GM10847 (cell line): ENCODE results near the gene TBC1D21.

ENCODE experiments used
- POLR2A ChIP-seq: IDR thresholded peaks from 2 replicates; pipeline ENCODE4 v1.6.1; 2011; ENCODE audit not compliant: insufficient read length; ENCODE audit errors: extremely low read depth

TBC1D21 gene

GRCh38 chr15:73892446-73893226 is 19.3 kb downstream of the TBC1D21 start:
- no peak for TF ChIP-seq POLR2A

GRCh38 chr15:73894133-73894814 is 20.9 kb downstream of the TBC1D21 start:
- TF ChIP-seq POLR2A: no peak

GRCh38 chr15:73897441-73898261 is 24.3 kb downstream of the TBC1D21 start:
- TF ChIP-seq POLR2A: no peak

GRCh38 chr15:73899197-73900094 is 26.1 kb downstream of the TBC1D21 start:
- no peak for TF ChIP-seq POLR2A

- no peak for TF ChIP-seq POLR2A
Measured at GRCh38 chr15:73900095-73900712, 26.8 kb downstream of the TBC1D21 start.

GRCh38 chr15:73901126-73901810 is 27.9 kb downstream of the TBC1D21 start:
- TF ChIP-seq POLR2A: no peak

- TF ChIP-seq POLR2A: no peak
Measured at GRCh38 chr15:73902121-73903020, 29.0 kb downstream of the TBC1D21 start.

- no peak for TF ChIP-seq POLR2A
Measured at GRCh38 chr15:73904026-73904815, 30.9 kb downstream of the TBC1D21 start.

- TF ChIP-seq POLR2A: no peak
Measured at GRCh38 chr15:73905225-73905827, 32.0 kb downstream of the TBC1D21 start.

- no peak for TF ChIP-seq POLR2A
Measured at GRCh38 chr15:73906346-73907034, 33.1 kb downstream of the TBC1D21 start.

GRCh38 chr15:73907035-73907408 is 33.7 kb downstream of the TBC1D21 start:
- TF ChIP-seq POLR2A: no peak
